ENCODE measurements around the gene FHIT.

FHIT gene

GRCh38 chr3:59714066-59714465 is 1537.2 kb downstream of the FHIT start:
- DNase-seq (ENCODE audit: low read depth) = no peak
- no peak overlapping the region for H3K4me3 ChIP-seq (ENCODE audit: low read length)
- TF ChIP-seq, protein P1, sequence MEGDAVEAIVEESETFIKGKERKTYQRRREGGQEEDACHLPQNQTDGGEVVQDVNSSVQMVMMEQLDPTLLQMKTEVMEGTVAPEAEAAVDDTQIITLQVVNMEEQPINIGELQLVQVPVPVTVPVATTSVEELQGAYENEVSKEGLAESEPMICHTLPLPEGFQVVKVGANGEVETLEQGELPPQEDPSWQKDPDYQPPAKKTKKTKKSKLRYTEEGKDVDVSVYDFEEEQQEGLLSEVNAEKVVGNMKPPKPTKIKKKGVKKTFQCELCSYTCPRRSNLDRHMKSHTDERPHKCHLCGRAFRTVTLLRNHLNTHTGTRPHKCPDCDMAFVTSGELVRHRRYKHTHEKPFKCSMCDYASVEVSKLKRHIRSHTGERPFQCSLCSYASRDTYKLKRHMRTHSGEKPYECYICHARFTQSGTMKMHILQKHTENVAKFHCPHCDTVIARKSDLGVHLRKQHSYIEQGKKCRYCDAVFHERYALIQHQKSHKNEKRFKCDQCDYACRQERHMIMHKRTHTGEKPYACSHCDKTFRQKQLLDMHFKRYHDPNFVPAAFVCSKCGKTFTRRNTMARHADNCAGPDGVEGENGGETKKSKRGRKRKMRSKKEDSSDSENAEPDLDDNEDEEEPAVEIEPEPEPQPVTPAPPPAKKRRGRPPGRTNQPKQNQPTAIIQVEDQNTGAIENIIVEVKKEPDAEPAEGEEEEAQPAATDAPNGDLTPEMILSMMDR (conservative IDR thresholded peaks at IDR 0.05; ENCODE audit: low read depth, low read length) = no peak

- TF ChIP-seq, protein P1 (conservative IDR thresholded peaks at IDR 0.05; ENCODE audit: low read depth, low read length) = no peak
- no peak overlapping the region for H3K4me3 ChIP-seq (ENCODE audit: low read length)
- no peak for DNase-seq (ENCODE audit: low read depth)
Measured at GRCh38 chr3:59710554-59710953, 1540.7 kb downstream of the FHIT start.

DNA sequence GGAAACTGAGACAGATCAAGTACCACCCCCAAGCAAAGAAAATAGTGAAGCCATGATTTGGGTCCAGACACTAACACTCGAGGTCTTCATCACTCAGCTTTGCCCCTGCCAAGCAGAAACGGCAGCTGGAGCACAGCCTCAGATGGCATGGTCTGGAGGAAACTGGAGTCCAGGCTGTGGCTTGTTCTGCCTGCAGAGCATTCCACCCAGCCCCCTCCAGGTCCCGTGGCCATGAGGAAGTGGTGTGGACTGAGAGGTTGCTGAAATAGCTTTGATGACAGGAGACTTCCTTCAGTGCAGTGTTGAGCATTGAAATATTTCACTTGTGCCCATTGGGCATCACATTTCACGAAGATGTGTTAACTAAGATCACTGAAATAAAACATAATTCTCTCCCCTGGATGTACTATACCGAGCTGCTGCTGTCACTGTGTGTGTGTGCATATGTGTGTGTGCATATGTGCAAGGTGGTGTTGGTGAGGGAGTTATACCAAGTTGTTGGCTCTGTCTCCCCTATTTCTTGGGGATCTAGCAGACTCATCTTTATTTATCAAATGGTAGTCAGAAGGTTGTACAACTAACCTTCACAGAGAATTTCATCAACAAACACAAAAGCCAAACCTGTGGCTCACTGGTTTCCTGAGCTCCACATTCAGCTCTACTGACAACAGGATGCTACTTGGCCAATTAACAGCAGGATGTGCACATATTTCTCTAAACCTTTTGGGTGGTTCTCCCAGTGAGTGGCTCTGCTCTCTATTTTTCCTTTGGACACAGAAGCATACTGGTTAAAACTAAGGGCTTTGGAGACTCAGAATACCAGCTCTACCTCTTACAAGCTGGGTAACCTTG is 1541.3 kb downstream of the FHIT start:
- no peak for DNase-seq (ENCODE audit: low read depth)
- H3K4me3 ChIP-seq (ENCODE audit: low read length) = no peak overlapping the region
- TF ChIP-seq, protein P1 (conservative IDR thresholded peaks at IDR 0.05; ENCODE audit: low read depth, low read length) = no peak

DNA sequence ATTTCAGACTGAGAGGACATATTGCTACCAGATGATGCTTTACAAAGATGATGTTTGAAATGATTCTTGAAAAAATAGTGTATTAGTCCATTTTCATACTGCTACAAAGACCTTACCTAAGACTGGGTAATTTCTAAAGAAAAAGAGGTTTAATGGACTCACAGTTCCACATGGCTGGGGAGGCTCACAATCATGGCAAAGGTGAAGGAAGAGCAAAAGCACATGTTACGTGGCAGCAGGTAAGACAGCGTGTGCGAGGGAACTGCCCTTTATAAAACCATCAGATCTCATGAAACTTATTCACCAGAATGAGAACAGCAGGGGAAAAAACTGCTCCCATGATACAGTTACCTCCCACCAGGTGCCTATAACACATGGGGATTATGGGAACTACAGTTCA is 1543.0 kb downstream of the FHIT start:
- H3K4me3 ChIP-seq (ENCODE audit: low read length) = no peak overlapping the region
- TF ChIP-seq, protein P1 (conservative IDR thresholded peaks at IDR 0.05; ENCODE audit: low read depth, low read length) = no peak
- DNase-seq (ENCODE audit: low read depth) = no peak

DNA sequence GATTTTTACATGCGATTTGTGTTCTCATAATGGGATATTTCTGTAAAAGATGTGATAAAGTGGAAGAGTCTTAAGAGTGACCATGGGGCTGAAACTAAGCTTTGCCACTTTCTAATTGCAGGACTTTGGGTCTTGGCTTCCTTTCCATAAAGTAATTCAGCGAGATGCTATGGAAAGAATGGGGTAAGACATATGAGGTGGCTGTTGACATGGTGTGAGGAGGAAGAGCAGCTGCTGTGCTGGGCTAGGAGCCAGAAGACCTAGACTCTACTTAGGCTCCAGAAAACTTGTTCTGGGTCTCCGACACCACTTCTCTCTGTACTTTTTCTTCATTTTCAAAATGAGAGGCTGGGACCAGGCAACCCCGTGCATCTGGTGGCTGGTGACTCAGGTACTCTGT is 1547.0 kb downstream of the FHIT start:
- TF ChIP-seq, protein P1 (conservative IDR thresholded peaks at IDR 0.05; ENCODE audit: low read depth, low read length) = no peak
- no peak for DNase-seq (ENCODE audit: low read depth)
- H3K4me3 ChIP-seq (ENCODE audit: low read length) = no peak overlapping the region

- TF ChIP-seq, protein P1 (conservative IDR thresholded peaks at IDR 0.05; ENCODE audit: low read depth, low read length) = no peak
- no peak for DNase-seq (ENCODE audit: low read depth)
- no peak overlapping the region for H3K4me3 ChIP-seq (ENCODE audit: low read length)
Measured at GRCh38 chr3:59699648-59700320, 1551.5 kb downstream of the FHIT start.
